ENCODE measurements around the gene TMEM9. TPM values are rescaled to one million over a fixed set of nuclear protein-coding genes. Genes with fewer than 3 reads are reported as not detected.
A peak's percentile ranks its signal among the peaks of the same experiment; 100 is the strongest.

Gene TMEM9
- total and polyA plus RNA-seq, 4 donors, result 30.5 to 59.5 (median 49.0) TPM

- no peak overlapping the region for H3K27ac ChIP-seq (ENCODE audit: low read depth in 1 of 2, low read length in 2 of 2)
- no peaks in the 10 kb centered on the region for H3K36me3 ChIP-seq (ENCODE audit: control insufficient read depth in 4 of 4, insufficient read depth in 3 of 4, low read depth in 1 of 4, low read length in 3 of 4)
- TF ChIP-seq FOXA1 (IDR thresholded peaks at IDR 0.05), result no peak
- no peak for TF ChIP-seq ATF3 (IDR thresholded peaks at IDR 0.05)
- TF ChIP-seq YY1 (IDR thresholded peaks at IDR 0.05), result no peak
- TF ChIP-seq RXRA (IDR thresholded peaks at IDR 0.05), result no peak
- no peak for TF ChIP-seq RAD21 (IDR thresholded peaks at IDR 0.05)
- no peak for TF ChIP-seq HNF4A (conservative IDR thresholded peaks at IDR 0.05)
- no peak for TF ChIP-seq CTCF (IDR thresholded peaks at IDR 0.05; ENCODE audit: low read depth, low read length, missing input control)
- no peak for TF ChIP-seq NR2F2 (IDR thresholded peaks at IDR 0.05)
- TF ChIP-seq ZBTB33 (IDR thresholded peaks at IDR 0.05), result no peak
- no peak for TF ChIP-seq EGR1 (IDR thresholded peaks at IDR 0.05; ENCODE audit: low read depth in 2 of 2)
- no peak for TF ChIP-seq MAX (IDR thresholded peaks at IDR 0.05)
- TF ChIP-seq TAF1 (conservative IDR thresholded peaks at IDR 0.05), result no peak
- TF ChIP-seq GABPA (IDR thresholded peaks at IDR 0.05 in 1 of 2, conservative IDR thresholded peaks at IDR 0.05 in 1 of 2), result no peak
- no peak for TF ChIP-seq FOXA2 (IDR thresholded peaks at IDR 0.05)
- no peak for TF ChIP-seq SP1 (IDR thresholded peaks at IDR 0.05)
- H3K4me3 ChIP-seq (ENCODE audit: low read depth in 1 of 3, low read length in 3 of 3), result no peak overlapping the region
- no peaks in the 10 kb centered on the region for H3K9me3 ChIP-seq (ENCODE audit: control insufficient read depth in 4 of 4, low read length in 3 of 4)
- H3K9ac ChIP-seq (ENCODE audit: low read depth in 1 of 2, low read length in 2 of 2), result no peak overlapping the region
- 92% methylated on average over 10 of the region's 10 CpGs for WGBS
- no peaks in the 10 kb centered on the region for H3K27me3 ChIP-seq (ENCODE audit: control insufficient read depth in 4 of 4, insufficient read depth in 4 of 4, low read length in 3 of 4)
- no peak for DNase-seq (ENCODE audit: low spot score)
- H3K4me1 ChIP-seq (ENCODE audit: control insufficient read depth in 4 of 4, insufficient read depth in 4 of 4, low read length in 3 of 4), result no peaks in the 10 kb centered on the region
Observed at GRCh38 chr1:201122321-201122957, 31.8 kb downstream of the TMEM9 start.

- H3K9me3 ChIP-seq (ENCODE audit: control insufficient read depth in 4 of 4, low read length in 3 of 4), result no peaks in the 10 kb centered on the region
- H3K36me3 ChIP-seq (ENCODE audit: control insufficient read depth in 4 of 4, insufficient read depth in 3 of 4, low read depth in 1 of 4, low read length in 3 of 4), result no peaks in the 10 kb centered on the region
- H3K27me3 ChIP-seq (ENCODE audit: control insufficient read depth in 4 of 4, insufficient read depth in 4 of 4, low read length in 3 of 4), result no peaks in the 10 kb centered on the region
- 32% methylated on average over 14 of the region's 14 CpGs for WGBS
- no peak overlapping the region for H3K27ac ChIP-seq (ENCODE audit: low read depth in 1 of 2, low read length in 2 of 2)
- H3K4me3 ChIP-seq (ENCODE audit: low read depth in 1 of 3, low read length in 3 of 3), result no peak overlapping the region
- H3K9ac ChIP-seq (ENCODE audit: low read depth in 1 of 2, low read length in 2 of 2), result no peak overlapping the region
- TF ChIP-seq HNF4A (conservative IDR thresholded peaks at IDR 0.05) (no peak), CTCF (IDR thresholded peaks at IDR 0.05; ENCODE audit: low read depth, low read length, missing input control) (peak; percentile 30), ZBTB33 (IDR thresholded peaks at IDR 0.05) (no peak), RAD21 (IDR thresholded peaks at IDR 0.05) (peak in 1 of 2 donors; percentile 61), RXRA (IDR thresholded peaks at IDR 0.05) (no peak)
- H3K4me1 ChIP-seq (ENCODE audit: control insufficient read depth in 4 of 4, insufficient read depth in 4 of 4, low read length in 3 of 4), result peaks cover 0 to 2% (median under 1%) of the 10 kb centered on the region in 4 donors
- DNase-seq (ENCODE audit: low spot score), result no peak
Observed at GRCh38 chr1:201119206-201120197, 34.8 kb downstream of the TMEM9 start.

Measured in liver (tissue), 9 donors.